Left colon (tissue), 2 donors: ENCODE measurements around the gene ASPM. TPM values are rescaled to one million over a fixed set of nuclear protein-coding genes. Genes with fewer than 3 reads are reported as not detected.
"Not testable (repeated sequence)": the region's sequence is repeated elsewhere in the genome, so short reads cannot be mapped to it uniquely, and the experiment has no call there.

Experiments used
- ATAC-seq: fragments of 200-7000 bp; cut with Tn5 transposase; one replicate; pipeline ENCODE4 v1.9.1; 2020; ENCODE audit warnings: mild to moderate bottlenecking, moderate library complexity
- DNase-seq, 2 donors: peaks; one replicate each; pipeline ENCODE4 v3.0.0-alpha.2; 2020
- intact Hi-C, 2 donors: fragments of 100-400 bp; cut with DNase I in 1 of 2; cut with micrococcal nuclease in 1 of 2; formaldehyde crosslinking; loops; one replicate each; pipeline versions ENCODE4 v1.11.2 to v1.14.0; 2022; cut with DNase I, micrococcal nuclease
- total RNA-seq, 2 donors: library from RNA; stranded (reverse); fragmentation: NEBNext Ultra II Directional; extraction: Animal tissue kit (Norgen Biotek cat#: 25700); gene quantifications; one replicate each; pipeline ENCODE4 v1.2.1, GENCODE V29; 2021
- donor health status: DM: no; HTN: no; CAD: no.
- donor health status: DM: yes; HTN: yes; CAD: no.

ASPM gene
- total RNA-seq, 2 donors from 2014 or later = 2.7 to 6.4 TPM

DNA sequence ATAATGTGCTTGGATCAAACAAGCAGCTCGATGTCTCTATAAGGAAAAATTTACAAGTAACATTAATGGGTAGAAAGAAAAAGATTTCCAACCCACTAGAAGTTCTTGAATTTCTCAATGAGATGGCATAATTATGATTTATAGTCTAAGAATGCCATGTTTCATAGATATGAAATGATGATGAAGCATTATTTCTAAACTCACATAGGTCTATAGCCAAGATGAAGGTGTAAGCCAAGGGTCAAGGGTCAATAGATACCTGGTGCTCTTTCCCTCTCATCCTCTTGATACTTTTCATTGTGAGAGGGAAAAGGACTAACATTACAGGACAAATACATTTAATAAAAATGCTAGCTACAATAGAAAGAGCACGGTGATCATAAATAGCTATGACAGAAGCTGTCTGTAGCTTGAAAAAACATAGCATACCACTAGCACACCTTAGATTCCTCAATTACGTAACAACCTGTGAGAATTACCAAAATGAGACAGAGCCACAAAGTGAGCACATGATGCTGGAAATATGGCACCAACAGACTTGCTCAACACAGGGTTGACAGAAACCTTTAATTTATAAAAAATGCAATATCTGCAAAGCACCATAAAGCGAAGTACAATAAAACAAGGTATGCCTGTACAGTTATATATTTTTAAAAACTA is 53.1 kb downstream of the ASPM start:
- no peak for ATAC-seq
- DNase-seq = no peak
- intact Hi-C loops = no loop called here

DNA sequence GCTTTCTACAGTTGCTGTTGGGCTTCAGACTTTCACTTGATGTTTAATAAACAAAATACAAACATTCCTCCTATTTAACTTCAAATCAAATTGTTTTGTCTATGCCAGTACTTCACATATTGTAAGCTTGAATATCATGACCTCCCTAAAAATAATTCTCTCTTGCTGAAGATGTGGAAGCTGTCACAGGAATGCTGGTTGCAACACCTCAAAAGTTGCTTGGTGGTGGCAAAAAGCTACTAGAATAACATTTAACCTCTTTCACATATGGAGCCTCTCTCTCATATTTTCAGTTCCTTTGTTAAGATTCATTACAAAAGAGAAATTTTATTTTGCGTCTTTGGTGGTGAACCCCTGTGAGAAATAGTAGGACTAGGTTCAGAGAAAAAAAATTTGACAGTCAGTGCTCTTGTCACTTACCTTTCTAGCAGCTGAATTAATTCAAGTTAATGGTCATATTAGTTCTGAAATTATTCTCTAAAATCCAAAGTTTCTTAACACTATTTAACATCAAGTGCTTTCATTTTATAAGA is 53.9 kb downstream of the ASPM start:
- intact Hi-C loops = no loop called here
- ATAC-seq = no peak
- DNase-seq = no peak

DNA sequence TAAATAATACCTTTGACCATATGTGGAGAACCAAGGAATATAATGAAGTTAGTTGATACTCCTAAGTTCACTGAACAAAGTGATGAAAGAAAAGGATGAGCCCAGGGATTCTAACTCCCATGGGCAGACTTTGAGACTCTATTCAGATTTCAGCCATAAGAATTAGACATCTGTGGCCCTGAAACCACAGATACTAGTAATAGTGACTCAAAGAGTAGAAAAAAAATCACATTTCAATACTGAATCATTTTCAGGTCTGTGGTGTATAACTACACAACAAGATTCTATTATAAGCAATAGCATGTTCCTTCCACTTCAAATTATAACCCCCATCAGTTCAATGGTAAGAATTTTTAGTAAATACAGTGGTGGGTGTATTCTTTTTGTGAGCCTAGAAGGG is 63.0 kb downstream of the ASPM start:
- intact Hi-C loops = no loop called here
- no peak for DNase-seq
- ATAC-seq = no peak

DNA sequence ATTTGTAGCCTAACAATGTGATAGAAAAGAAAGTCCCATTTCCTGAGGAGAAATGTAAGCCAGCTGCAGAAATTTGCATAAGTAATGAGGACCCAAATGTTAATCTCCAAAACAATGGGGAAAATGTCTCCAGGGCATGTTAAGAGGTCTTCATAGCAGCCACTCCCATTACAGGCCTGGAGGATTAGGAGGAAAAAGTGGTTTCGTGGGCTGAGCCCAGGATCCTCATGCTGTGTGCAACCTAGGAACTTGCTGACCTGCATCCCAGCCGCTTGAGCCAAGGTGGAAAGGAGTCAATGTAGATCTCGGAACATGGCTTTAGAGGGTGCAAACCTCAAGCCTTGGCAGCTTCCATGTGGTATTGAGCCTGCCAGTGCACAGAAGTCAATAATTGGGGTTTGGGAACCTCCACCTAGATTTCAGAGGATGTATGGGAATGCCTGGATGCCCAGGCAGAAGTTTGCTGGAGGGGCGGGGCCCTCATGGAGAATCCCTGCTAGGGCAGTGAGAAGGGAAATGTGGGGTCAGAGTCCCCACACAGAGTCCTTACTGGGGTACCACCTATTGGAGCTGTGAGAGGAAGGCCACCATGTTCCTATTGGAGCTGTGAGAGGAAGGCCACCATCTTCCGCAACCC is 65.2 kb downstream of the ASPM start:
- DNase-seq = no peak
- ATAC-seq = no peak
- intact Hi-C loops = no loop called here

DNA sequence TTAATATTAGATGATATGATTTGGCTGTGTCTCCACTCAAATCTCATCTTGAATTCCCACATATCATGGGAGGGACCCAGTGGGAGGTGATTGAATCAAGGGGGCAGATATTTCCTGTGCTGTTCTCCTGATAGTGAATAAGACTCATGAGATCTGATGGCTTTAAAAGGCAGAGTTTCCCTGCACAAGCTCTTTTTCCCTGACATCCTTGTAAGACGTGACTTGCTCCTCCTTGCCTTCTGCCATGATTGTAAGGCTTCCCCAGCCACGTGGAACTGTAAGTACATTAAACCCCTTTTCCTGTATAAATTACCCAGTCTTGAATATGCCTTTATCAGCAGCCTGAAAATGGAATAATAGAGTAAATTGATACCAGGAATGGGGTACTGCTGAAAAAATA is 66.1 kb downstream of the ASPM start:
- no peak for ATAC-seq
- intact Hi-C loops = no loop called here
- DNase-seq = no peak

DNA sequence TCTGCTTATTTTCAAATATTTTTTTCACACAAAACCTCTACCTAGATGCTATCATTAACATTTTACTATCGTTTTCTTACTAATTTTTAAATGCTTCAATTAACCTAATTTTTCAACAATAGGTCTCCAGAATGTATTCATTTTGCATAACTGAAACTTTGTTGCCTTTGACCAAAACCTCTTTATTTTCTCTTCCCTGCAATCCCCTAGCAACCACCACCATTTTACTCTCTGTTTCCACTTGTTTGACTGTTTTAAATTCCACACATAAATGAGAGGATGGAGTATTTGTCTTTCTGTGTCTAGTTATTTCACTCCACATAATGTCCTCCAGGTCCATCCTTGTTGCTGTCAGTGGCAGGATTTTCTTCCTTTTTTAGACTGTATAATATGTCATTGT is 69.9 kb downstream of the ASPM start:
- intact Hi-C loops = no loop called here
- DNase-seq (no peak), ATAC-seq (no peak)

DNA sequence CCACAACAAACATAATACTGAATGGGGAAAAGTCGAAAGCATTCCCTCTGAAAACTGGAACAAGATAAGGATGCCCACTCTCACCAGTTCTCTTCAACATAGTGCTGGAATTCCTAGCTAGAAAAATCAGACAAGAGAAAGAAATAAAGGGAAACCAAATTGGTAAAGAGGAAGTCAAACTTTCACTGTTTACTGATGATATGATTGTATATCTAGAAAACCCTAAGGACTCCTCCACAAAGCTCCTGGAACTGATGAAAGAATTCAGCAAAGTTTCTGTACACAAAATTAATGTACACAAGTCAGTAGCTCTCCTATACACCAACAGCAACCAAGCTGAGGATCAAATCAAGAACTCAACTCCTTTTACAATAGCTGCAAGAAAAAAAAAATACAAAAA is 72.5 kb downstream of the ASPM start:
- DNase-seq (no peak), ATAC-seq (no peak)
- intact Hi-C loops = no loop called here

DNA sequence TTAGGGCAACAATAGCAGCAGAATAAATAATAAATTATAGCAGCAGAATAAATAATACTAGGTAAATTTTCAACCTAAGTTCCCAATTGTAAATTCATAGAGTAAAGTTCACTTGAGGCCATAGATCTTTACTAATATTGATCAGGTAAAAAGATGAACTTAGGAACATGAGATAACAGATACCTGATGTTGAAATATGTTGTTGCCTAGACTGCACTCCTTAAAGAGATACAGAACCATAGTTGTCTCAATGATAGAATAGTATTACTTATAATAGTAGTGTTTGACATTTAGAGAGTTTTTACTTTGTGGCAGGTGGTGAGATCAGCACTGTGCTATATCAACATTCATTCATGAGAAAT is 79.0 kb downstream of the ASPM start:
- ATAC-seq (no peak), DNase-seq (no peak)
- intact Hi-C loops = no loop called here

DNA sequence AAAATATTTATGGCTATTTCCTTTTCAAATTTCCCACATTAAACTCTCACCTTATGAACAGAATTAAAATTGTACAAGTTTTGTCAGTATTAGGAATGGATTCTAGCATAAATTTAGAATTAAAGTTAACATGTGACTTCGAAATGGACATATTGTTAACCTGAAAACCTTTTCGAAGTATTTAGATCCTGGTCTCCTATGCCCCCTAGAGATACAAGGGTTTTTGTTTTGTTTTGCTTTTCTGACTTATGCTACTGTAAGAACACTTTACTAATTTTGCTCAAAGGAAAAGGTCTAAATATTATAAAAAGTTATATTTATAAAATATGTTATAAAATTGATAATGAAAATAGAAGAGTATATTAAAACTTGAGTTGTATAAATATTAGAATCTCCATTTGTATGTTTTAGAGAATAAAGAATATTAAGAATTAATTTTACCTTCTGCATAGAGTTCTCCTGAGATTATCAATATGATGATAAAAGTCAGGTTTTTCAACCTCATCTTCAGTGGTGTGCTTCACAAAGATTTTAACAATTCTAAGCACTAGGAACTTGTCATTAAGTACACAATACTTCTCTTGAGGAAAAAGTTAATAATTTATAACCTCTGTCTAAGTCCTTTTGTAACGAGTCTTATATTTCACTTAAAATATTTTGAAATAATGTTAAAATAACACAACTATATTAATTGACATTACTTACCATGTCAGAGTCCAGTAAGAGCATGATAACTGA is 79.6 kb downstream of the ASPM start, which contains the start of gene F13B:
Gene F13B, minus strand, starts transcription at position 542 of the 738 bp plus-strand sequence. Its CDS starts 37 bp downstream, at position 505.
- ATAC-seq = no peak
- intact Hi-C loops = no loop called here
- no peak for DNase-seq

DNA sequence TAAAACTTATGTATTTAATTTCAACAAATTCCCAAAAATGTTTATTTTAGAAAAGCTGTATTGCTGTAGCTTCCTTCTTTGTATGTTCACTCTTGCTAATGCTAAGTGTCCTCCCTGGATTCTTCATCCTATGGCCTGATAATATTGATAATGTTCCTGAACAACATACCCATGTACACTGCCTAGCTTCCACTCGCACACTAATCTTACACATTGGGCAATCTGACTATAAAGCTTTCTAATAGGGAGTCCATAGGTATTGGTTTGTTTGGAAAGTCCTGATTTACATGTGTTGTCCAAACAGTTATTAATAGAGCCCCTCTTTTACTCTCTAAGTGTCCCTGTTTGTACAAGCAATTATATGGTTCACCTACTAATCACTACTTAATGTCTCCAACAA is 80.2 kb downstream of the ASPM start:
- no peak for DNase-seq
- intact Hi-C loops = no loop called here
- ATAC-seq = no peak

DNA sequence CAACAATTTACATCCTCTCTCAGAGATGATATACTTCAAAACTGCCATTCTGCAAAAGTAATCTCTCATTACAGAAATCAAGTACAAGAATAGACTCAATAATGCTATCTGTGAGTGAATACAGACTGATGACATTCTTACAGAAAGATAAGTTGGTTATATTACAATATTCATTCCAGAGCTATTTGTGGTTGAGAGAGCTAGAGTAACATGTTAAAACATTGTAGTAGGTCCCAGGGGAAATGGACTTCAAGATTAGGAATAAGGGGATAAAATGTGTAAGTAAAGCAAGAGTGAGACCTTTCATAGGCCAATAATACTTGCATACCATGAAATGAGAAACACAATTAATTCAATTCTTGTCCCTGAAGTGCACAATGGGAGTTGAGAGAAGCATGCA is 80.9 kb downstream of the ASPM start:
- ATAC-seq (no peak), DNase-seq (no peak)

DNA sequence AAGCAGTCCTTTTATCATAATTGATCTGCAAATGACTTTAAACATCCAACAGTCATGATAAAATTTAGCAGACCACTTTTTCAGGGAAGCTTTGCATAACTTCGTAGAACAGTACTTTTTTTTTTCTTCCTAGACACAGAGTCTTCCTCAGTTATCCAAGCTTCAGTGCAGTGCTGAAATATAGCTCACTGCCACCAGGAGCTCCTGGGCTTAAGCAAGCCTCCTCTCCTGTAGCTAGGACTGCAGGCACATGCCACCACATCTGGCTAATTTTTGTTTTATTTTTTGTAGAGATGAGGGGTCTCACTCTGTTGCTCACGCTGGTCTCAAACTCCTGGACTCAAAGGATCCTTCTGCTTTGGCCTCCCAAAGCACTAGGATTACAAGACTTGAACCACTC is 83.3 kb downstream of the ASPM start:
- ATAC-seq (no peak), DNase-seq (no peak)
- intact Hi-C loops = no loop called here

More for the DNA sequence above, 80.9 kb downstream of the ASPM start:
- intact Hi-C loops = no loop called here

DNA sequence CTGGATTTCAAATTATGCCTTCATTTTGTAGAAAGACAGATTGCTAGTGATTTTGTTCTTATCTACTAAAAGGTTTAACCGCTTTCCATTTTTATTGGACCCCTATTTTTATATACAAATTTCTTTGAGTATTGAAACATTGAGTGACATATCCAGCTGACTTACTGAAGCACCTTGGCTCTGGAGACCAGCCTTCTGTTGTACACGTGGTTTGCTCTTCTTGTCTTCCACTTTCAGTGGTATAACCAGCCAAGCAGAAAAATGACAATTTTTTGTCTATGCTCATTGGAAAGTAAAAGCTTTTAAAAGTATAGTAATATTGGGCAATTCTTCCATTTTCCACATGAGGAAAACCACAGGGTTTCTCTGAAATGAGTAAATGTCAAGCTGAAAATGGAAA is 83.8 kb downstream of the ASPM start:
- intact Hi-C loops = no loop called here
- ATAC-seq (no peak), DNase-seq (no peak)

DNA sequence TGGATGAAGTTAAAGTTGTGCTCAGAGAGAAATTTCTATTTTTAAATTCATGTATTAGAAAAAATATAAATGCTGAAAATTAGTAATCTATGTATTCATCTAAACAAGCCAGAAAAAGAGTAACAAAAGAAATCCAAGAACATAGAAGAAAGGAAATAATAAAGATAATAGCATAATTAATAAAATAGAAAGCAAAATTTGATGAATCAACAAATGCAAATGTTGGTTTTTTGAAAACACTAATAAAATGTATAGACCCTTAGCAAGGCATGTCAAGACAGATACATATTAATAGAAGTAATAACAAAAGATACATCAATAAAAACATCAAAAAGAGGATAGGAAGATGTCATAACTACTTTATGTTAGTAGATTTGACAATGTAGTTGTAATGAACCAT is 97.4 kb downstream of the ASPM start:
- DNase-seq (no peak), ATAC-seq (no peak)
- intact Hi-C loops = no loop called here

DNA sequence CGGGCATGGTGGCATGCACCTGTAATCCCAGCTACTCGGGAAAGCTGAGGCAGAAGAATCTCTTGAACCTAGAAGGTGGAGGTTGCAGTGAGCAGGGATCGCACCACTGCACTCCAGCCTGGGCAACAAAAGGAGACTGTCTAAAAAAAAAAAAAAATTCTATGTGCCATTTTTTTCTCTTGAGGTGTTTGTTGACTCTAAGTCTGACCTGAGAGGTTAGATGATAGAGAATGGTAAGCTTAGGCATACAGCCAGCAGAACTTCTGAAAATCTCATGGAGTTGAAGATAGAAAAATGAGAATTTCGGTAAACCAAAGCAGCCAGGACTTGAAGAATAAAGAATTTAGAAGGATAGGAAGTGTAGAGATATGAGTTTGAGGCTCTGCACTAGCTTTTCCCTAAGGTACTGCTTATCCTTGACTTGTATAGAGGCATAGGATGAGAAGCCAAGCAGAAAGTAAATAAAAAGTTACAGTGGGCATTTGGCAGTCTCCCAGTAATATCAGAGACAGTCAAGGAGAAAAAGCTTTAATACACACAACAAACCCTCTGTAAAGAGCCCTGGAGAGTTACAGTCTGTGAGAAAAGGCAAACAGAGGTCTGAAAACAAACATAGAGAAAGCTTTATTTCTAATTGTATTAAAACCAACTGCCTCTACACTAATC is 103.7 kb downstream of the ASPM start:
- DNase-seq (no peak), ATAC-seq (no peak)
- intact Hi-C loops = no loop called here

DNA sequence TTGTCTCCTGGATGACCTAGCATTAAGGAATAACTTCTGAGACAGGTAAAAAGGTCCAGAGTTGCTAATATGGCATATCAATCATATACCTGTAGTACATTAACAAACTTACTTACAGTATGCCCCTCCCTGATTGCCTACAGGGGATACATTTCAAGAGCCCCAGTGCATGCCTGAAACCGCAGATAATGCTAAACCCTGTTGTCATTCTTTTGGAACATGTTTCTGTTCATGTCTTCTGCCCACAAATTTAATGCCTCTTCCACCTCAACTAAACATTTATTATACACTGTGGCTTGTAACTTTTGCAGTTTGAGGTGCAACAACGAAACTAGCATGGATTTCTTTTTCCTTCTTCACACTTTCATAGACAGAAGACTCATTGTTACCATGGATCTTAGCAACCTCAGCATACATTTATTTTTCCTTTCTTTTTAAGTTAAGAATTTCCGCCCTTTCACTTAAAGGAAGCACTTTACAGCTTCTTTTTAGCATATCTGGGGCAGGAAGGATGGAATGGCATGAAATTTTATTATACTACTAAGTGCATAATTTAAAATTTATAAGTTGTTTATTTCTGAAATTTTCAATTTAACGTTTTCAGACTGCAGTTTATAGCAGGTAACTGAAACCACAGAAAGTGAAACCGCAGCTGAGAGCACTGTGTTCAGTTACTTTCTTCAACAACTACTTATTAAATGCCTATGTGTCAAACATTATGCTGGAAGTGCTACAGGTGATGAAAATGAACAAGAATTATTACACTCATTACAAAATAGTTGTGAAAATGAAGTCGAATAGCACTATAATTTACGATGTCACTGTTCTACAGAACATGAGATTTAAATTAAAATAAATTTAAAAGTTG is 104.7 kb downstream of the ASPM start:
- ATAC-seq = no peak
- DNase-seq = no peak
- intact Hi-C loops = no loop called here

DNA sequence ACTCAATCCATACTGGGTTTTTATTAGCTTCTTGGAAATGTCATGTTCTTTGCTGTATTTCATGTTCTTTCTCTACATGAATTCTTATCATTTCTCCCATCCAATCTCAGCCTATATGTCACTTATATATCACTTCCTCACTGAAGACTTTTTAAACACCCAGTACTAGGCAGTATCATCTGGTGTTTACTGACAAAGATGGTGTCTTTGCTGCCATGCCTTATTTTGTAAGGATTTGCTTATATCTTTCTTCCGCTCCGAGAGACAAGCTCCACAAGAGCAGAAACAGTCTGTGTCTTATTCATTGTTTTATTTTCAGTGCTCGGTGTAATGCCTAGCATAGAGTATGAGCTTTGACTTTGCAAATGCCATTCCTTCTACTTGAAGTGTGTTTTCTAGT is 109.6 kb downstream of the ASPM start:
- no peak for DNase-seq
- intact Hi-C loops = no loop called here
- no peak for ATAC-seq

DNA sequence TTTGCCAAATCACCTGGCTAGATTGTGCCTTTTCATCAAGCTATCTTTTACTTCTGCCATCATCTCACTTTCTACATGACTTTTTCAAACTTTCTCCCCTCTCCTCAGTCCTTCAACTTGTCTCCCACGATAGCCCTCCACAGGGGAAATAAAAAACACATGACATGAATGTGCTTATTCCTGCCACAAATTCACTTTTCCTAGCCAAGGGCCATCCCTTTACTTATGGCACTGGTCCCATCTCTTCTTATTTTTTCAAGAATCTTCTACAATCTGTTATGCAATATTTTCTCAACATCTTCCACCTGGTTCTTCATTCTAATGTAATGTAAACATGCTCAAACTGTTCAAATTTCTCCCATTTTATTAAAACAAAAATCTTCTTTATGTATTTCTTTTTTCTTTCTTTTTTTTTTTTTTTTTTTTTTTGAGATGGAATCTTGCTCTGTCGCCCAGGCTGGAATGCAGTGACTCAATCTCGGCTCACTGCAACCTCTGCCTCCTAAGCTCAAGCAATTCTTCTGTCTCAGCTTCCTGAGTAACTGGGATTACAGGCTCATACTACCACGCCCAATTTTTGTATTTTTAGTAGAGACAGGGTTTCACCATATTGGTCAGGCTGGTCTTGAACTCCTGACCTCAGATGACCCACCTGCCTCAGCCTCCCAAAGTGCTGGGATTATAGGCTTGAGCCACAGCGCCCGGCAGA is 111.7 kb downstream of the ASPM start:
- DNase-seq, ATAC-seq, intact Hi-C loops: not testable (repeated sequence)
